Activated T-cell treated with anti-CD3 and anti-CD28 coated beads, Interleukin-2, amount 50 U/mL, for 4 hours (primary cell): ENCODE results near the gene MRPS23. TPM values are rescaled to one million over a fixed set of nuclear protein-coding genes. Genes with fewer than 3 reads are reported as not detected.

Source experiments
- total RNA-seq, 3 donors: library from RNA; stranded (reverse); gene quantifications; one replicate each; pipeline ENCODE4 v1.2.1, GENCODE V29; 2021

Gene MRPS23
- total RNA-seq, 3 donors from 2014 or later: 116 to 125 (median 118) TPM

Other genes with a start within 250 kb of the MRPS23 start
- not detected for gene CCDC182, start 104.7 kb downstream of the MRPS23 start, total RNA-seq
- under 1 TPM; 0.41 to 0.63 (median 0.58) TPM for gene CUEDC1, start 105.4 kb upstream of the MRPS23 start, total RNA-seq
- gene VEZF1, start 138.2 kb upstream of the MRPS23 start, total RNA-seq: 10 to 100 TPM; 23.8 to 25.1 (median 24.1) TPM
- gene SRSF1, start 157.2 kb upstream of the MRPS23 start, total RNA-seq: 100 to 1,000 TPM; 588 to 666 (median 647) TPM
- gene DYNLL2, start 233.4 kb upstream of the MRPS23 start, total RNA-seq: 10 to 100 TPM; 40.3 to 43.5 (median 42.3) TPM